GM12878 (cell line): ENCODE data around the gene EPAS1. TPM values are rescaled to one million over a fixed set of nuclear protein-coding genes. Genes with fewer than 3 reads are reported as not detected.

Experiments
- ATF2 ChIP-seq: IDR thresholded peaks from 2 replicates; pipeline ENCODE4 v1.6.1; 2012; ENCODE audit warnings: low read length, inconsistent platforms
- BHLHE40 ChIP-seq, 2 experiments: fragments of 450-650 bp in 1 of 2; IDR thresholded peaks; 2 replicates each; pipeline ENCODE4 v1.6.1; 2011 to 2017; ENCODE audit warnings: low read depth in 2 of 2, borderline replicate concordance in 1 of 2, improper control_type of control experiment in 1 of 2, low read length in 1 of 2, mild to moderate bottlenecking in 1 of 2
- CUX1 ChIP-seq: IDR thresholded peaks from 2 replicates; pipeline ENCODE4 v1.6.1; 2012; ENCODE audit warnings: improper control_type of control experiment, low read depth, low read length; ENCODE audit not compliant: insufficient replicate concordance
- DPF2 ChIP-seq: fragments of 450-650 bp; IDR thresholded peaks from 2 replicates; pipeline ENCODE4 v1.6.1; 2017; ENCODE audit warnings: mild to moderate bottlenecking
- SKIL ChIP-seq: fragments of 450-650 bp; IDR thresholded peaks from 2 replicates; pipeline ENCODE4 v1.6.1; 2017; ENCODE audit warnings: mild to moderate bottlenecking, low read depth, inconsistent platforms; ENCODE audit not compliant: poor library complexity, severe bottlenecking
- SREBF1 ChIP-seq: IDR thresholded peaks from 2 replicates; pipeline ENCODE4 v1.6.1; 2012; ENCODE audit warnings: mild to moderate bottlenecking, low read length
- polyA plus RNA-seq, 11 experiments: library from polyadenylated mRNA; depleted of rRNA in 4 of 11; unstranded in 6 of 11; stranded (reverse) in 5 of 11; fragments of >200 nt; fragmentation: Nextera tagmentation in 4 of 11; fragmentation: Illumina TruSeq in 1 of 11; extraction: Ambion mirVana in 4 of 11; extraction: Trizol in 1 of 11; gene quantifications; 1 replicate in 1 of 11; 2 replicates in 10 of 11; pipeline versions ENCODE4 v1.2.1 to v1.2.3, GENCODE V29; 2011 to 2016; ENCODE audit warnings: inconsistent platforms in 2 of 11, missing spikeins in 2 of 11, low read depth in 1 of 11
- total RNA-seq, 4 experiments: library from RNA; depleted of rRNA in 3 of 4; stranded (reverse); fragments of >200 nt in 3 of 4; fragmentation: Illumina TruSeq in 1 of 4; extraction: Trizol in 1 of 4; gene quantifications; 2 replicates each; pipeline versions ENCODE4 v1.2.1 to v1.2.3, GENCODE V29; 2013 to 2021

EPAS1 gene
- total and polyA plus RNA-seq, 10 of the 15 experiments (the other 5 are each of a cell fraction or from before 2014, with no cell fraction given), result 0.11 to 22.0 (median 1.3) TPM; not detected in 1

GRCh38 chr2:46274586-46274985, 22.6 kb upstream of the EPAS1 start (continued):
- no peak for TF ChIP-seq CUX1
- no peak for TF ChIP-seq ATF2
- TF ChIP-seq DPF2, result no peak
- TF ChIP-seq SREBF1, result no peak
- TF ChIP-seq SKIL, result no peak
- no peak for TF ChIP-seq BHLHE40 (IDR thresholded peaks at IDR 0.05; ENCODE audit: borderline replicate concordance in 1 of 2, low read depth in 2 of 2, low read length in 1 of 2)
